ENCODE results near the gene SLC2A4RG. TPM values are rescaled to one million over a fixed set of nuclear protein-coding genes. Genes with fewer than 3 reads are reported as not detected.

The SLC2A4RG gene
- total and polyA plus RNA-seq, 2 of the 4 experiments (the other 2 are of a cell fraction): 5.0 to 50.3 TPM

DNA sequence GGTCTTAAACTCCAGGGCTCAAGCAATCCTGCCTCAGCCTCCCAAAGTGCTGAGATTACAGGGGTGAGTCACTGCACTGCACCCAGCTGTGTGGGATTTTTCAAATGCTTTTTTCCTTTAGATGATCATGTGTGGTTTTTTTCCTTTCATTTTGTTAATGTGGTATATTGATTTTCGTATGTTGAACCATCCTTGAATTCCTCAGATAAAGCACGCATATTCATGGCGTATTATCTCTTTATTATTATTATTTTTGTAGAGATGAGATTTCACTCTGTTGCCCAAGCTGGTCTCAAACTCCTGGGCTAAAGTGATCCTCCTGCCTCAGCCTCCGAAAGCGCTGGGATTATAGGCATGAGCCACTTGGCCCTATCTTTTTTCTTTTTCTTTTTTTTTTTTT, 24.7 kb upstream of the SLC2A4RG start:
- Histone ChIP-seq H2BK5ac (ENCODE audit: low read depth, low read length, poor library complexity, severe bottlenecking) (no peak overlapping the region), H3K9me3 (ENCODE audit: control insufficient read depth, insufficient read depth, low read length) (peaks cover 4% of the 10 kb centered on the region), H3K56ac (ENCODE audit: extremely low read depth, insufficient read depth, low read length) (no peak overlapping the region), H3K4me1 (ENCODE audit: control insufficient read depth, insufficient read depth, low read length) (no peaks in the 10 kb centered on the region), H3K36me3 (ENCODE audit: control insufficient read depth, insufficient read depth, low read length) (peaks cover 37% of the 10 kb centered on the region), H2BK120ac (ENCODE audit: low read depth, low read length) (no peak overlapping the region), H3K9ac (ENCODE audit: low read depth, low read length) (no peak overlapping the region), H3K18ac (ENCODE audit: low read depth, low read length) (no peak overlapping the region), H3K4me2 (ENCODE audit: low read depth, low read length) (no peak overlapping the region), H4K8ac (ENCODE audit: low read depth in 2 of 2, low read length in 2 of 2) (no peak overlapping the region), H3K4ac (ENCODE audit: low read depth, low read length) (no peak overlapping the region), H2AFZ (replicated peaks; ENCODE audit: low read length, poor library complexity) (no peak overlapping the region), H4K91ac (ENCODE audit: insufficient read depth, low read depth, low read length) (no peak overlapping the region), H2AK9ac (replicated peaks; ENCODE audit: low read depth, low read length, poor library complexity) (no peak overlapping the region), H2BK20ac (ENCODE audit: low read depth, low read length) (no peak overlapping the region), H4K5ac (ENCODE audit: low read depth, low read length) (no peak overlapping the region), H3K4me3 (ENCODE audit: insufficient read depth, low read depth, low read length) (no peak overlapping the region), H3K23ac (ENCODE audit: low read depth, low read length) (no peak overlapping the region), H2BK15ac (ENCODE audit: low read depth, low read length) (no peak overlapping the region), H2AK5ac (ENCODE audit: low read depth, low read length) (no peak overlapping the region), H4K20me1 (ENCODE audit: insufficient read depth, low read length) (peaks cover 4% of the 10 kb centered on the region; the same call in 1 of the 2 replicates), H3K14ac (replicated peaks; ENCODE audit: low read depth, low read length) (no peak overlapping the region), H3K27ac (ENCODE audit: insufficient read depth, low read length) (no peak overlapping the region), H3K79me1 (ENCODE audit: low read depth in 1 of 2, low read length in 2 of 2) (peaks cover 5 to 36% of the 10 kb centered on the region in 2 experiments), H3K27me3 (ENCODE audit: control insufficient read depth, insufficient read depth, low read length) (no peaks in the 10 kb centered on the region), H3K9me1 (ENCODE audit: insufficient read depth, low read length) (no peaks in the 10 kb centered on the region)
- no peak for ATAC-seq (ENCODE audit: low read depth)
- TF ChIP-seq MXI1 (IDR thresholded peaks at IDR 0.05; ENCODE audit: borderline replicate concordance, low read depth, low read length): no peak
- no peak for TF ChIP-seq RCOR1 (IDR thresholded peaks at IDR 0.05; ENCODE audit: insufficient replicate concordance, low read length)
- no peak for TF ChIP-seq BHLHE40 (IDR thresholded peaks at IDR 0.05; ENCODE audit: low read depth, low read length)
- no peak for TF ChIP-seq FOS (IDR thresholded peaks at IDR 0.05; ENCODE audit: low read depth, low read length)
- no peak for TF ChIP-seq RFX5 (IDR thresholded peaks at IDR 0.05; ENCODE audit: low read depth, low read length)
- no peak for TF ChIP-seq CHD1 (IDR thresholded peaks at IDR 0.05; ENCODE audit: low read depth, low read length)
- TF ChIP-seq, protein P1, sequence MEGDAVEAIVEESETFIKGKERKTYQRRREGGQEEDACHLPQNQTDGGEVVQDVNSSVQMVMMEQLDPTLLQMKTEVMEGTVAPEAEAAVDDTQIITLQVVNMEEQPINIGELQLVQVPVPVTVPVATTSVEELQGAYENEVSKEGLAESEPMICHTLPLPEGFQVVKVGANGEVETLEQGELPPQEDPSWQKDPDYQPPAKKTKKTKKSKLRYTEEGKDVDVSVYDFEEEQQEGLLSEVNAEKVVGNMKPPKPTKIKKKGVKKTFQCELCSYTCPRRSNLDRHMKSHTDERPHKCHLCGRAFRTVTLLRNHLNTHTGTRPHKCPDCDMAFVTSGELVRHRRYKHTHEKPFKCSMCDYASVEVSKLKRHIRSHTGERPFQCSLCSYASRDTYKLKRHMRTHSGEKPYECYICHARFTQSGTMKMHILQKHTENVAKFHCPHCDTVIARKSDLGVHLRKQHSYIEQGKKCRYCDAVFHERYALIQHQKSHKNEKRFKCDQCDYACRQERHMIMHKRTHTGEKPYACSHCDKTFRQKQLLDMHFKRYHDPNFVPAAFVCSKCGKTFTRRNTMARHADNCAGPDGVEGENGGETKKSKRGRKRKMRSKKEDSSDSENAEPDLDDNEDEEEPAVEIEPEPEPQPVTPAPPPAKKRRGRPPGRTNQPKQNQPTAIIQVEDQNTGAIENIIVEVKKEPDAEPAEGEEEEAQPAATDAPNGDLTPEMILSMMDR (conservative IDR thresholded peaks at IDR 0.05; ENCODE audit: low read depth, low read length): no peak
- TF ChIP-seq MAFK (IDR thresholded peaks at IDR 0.05; ENCODE audit: low read depth, low read length): no peak
- no peak for TF ChIP-seq MAZ (IDR thresholded peaks at IDR 0.05; ENCODE audit: borderline replicate concordance, low read depth, low read length)
- no peak for TF ChIP-seq RAD21 (IDR thresholded peaks at IDR 0.05; ENCODE audit: low read length)
- TF ChIP-seq NFE2L2 (IDR thresholded peaks at IDR 0.05; ENCODE audit: low read depth, low read length): no peak
- no peak for TF ChIP-seq CEBPB (IDR thresholded peaks at IDR 0.05; ENCODE audit: low read depth, low read length)
- no peak for TF ChIP-seq USF2 (IDR thresholded peaks at IDR 0.05; ENCODE audit: low read depth, low read length)
- no peak for TF ChIP-seq POLR2A (IDR thresholded peaks at IDR 0.05; ENCODE audit: low read depth, low read length)
- no peak for TF ChIP-seq SMC3 (IDR thresholded peaks at IDR 0.05; ENCODE audit: low read depth, low read length)
- no peak for TF ChIP-seq ELK1 (IDR thresholded peaks at IDR 0.05; ENCODE audit: borderline replicate concordance, low read depth, low read length)
- WGBS, 2 experiments (ENCODE audit: extremely low coverage in 2 of 2, insufficient read length in 1 of 2): no CpG with 5 or more reads among the region's 5 CpGs
- intact Hi-C loops (cut with micrococcal nuclease): no loop called here
- ChIA-PET POLR2A (ENCODE audit: unreplicated experiment) (no interaction called here), CTCF (interaction anchor here (0.6 kb wide), 1 partner anchor 99 kb away, joined by 3 read pairs; no protein-coding TSS in a partner anchor)
- dilution Hi-C loops (cut with HindIII; ENCODE audit: low sequenced_read_pairs, unreplicated experiment): no loop called here
- DNase-seq: no peak
- in situ Hi-C loops (cut with MboI; ENCODE audit: low sequenced_read_pairs): no loop called here
- BruUV-seq (replicated peaks): no TSS peak

All from IMR-90 (cell line).